HG03060 (cell line): Measurements from ENCODE around the gene PITX1.

Experiments
- ATAC-seq: cut with Tn5 transposase; IDR thresholded peaks from one replicate; pipeline ENCODE4 v1.9.1; 2021; ENCODE audit warnings: low read depth, moderate number of reproducible peaks; ENCODE audit not compliant: unreplicated experiment

PITX1 gene

GRCh38 chr5:135030123-135030955 is 3.7 kb downstream of the PITX1 start:
- ATAC-seq: no peak

DNA sequence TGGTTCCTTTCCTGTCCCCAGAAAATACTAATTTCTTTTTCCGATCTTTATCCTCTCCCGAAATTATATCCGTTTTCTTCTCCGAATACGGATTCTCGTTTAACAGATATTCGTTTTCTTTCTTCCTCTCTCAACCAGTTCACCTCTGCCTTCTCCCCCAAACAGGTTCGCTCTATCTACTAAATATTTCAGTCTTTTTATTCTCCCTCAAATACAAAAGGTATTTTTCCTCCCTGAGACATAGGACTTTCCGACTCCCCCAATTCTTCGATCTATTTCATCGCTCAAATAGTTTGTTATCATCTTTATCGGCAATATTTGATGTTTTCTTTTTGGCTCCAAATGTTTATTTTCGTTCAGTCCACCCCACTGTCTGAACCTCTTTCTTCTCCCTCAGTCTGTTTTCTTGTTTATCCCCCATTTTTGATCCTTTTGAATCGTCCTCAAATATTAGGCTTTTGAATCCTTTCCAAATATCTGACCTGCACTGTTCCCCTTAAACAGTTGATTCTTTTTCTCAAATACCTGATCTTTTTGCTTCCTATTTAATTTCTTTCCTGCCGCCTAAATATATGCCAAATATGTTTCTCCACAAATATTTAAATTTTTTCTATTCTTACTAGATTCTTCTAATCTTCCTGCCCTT is 4.4 kb downstream of the PITX1 start:
- ATAC-seq: no peak

GRCh38 chr5:135028791-135029476 is 5.1 kb downstream of the PITX1 start:
- ATAC-seq: no peak

DNA sequence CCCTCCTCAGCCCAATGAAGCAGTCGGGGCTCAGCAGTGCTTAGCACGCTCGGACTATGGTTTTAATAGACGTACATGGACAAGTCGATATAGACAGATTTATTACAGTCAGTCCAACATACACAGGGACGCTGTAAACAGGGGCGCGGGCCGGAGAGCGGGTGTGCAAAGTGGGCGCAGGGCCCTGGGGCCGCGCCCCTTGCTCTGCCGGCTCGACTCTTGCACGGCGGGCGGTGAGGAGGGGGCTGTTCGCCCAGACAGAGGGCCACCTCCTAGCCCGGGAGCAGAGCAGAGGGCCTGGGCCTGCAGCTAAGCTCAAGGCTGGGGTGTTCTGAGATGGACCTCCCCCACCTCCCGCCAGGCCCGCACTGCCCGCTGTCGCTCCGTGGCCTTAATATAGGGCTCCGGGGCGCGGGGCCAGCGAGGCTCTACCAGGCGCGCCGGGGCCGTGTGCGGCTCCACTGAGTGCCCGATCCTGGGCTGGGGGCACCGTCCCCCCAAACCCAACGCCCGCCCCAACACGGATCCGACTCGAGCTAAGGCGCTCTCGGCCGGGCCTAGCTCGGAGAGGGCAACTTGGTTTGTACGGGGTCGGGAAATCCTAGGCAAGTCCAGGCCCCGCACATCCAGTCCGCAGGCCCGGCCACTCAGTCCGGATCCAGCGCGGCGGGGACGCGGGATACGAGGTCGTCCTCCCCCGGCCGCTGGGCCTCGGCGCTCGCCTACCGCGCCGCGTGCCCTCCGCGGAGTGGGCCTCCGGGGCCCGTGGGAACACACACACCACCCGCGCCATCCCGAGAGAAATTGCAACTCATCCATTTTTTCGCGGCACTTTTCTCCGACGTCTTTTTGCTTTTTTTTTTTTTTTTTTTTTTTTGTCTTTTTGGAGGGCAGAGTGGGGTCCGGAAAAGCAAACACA is 6.1 kb downstream of the PITX1 start:
- no peak for ATAC-seq

DNA sequence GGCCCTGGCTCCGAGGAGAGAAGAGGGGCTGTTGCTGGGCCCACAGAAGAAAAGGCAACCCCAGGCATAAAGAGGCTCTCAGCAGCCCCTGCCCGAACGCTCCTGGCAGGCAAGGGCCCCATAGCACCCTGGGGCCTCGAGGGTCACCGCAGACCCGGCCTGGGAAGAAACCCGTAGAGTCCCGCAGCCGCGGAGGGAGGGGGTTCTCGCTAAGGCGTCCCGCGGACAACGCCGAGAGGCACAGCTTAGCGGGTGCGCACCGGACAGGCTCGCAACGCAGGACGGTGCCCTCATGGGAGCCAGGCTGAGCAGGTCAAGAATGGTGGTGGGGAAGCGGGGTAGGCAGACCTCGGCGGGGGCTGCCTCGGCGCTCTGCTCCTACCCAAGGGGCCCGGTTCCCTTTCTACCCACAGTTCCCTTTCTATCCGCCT is 6.7 kb downstream of the PITX1 start:
- ATAC-seq: no peak

DNA sequence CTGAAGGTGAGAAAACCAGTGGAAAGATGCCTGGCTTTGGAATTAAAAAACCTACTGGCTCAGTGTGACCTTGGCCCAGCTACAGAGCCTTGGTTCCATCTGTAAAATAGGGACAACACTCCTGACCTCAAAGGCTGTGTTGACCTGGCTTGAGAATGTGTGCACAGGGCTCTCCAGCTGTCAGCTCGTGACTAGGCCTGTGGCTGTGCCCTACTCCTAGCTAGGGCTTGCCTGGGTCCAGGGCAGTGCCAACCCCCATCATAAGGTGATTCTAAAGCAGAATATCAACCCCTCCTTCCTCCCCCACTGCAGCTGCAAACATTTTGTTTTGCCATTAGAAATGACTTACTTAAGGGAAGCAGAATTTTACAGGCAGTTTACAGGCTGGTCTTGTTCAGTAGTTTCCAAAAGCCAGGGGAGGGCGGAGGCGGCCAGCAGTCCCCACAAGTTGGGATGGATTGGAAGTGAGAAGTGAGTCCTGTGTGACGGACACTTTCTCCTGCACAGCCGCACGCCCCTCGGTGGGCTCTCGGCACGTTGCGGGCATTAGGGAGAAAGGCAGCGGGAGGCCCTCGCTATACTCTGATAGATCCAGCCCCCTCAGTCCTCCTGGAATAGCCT is 7.3 kb downstream of the PITX1 start:
- ATAC-seq: no peak

GRCh38 chr5:135025730-135026644 is 8.0 kb downstream of the PITX1 start:
- ATAC-seq: no peak

DNA sequence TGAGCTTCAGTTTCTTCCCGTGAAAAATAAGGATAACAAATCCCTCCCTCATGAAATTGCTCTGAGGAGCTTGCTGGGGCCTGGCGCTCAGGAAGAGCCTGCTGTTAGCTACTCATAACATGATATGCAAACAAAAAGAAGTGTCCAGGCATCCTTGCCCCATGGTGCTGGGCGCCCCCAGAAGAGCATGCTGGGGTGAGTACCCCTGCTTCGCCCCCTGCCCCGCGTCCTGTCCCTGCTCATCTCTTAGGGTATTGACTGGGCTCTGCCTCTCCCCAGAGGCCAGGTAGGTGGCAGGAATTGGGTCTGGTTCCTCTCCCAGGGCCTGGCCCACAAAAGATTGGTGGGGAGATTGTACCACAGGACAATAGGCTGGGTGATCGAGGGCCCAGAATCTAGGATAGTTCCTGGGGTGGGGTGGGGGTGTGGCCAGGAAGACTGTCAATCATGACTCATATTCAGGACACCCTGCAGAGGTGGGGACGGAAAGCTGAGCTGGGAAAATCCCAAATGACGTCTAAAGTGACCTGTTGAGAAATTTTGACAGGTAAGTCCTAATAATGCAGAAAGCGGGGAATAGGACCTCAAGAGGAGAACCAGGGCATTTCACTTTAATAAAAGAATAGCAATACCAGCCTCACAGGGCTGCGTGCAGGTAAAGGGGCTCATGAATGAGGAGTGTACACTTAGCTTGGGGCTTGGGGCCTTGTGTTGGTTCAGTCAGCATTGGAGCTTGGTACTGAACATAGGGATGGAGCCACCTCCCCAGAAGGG is 8.9 kb downstream of the PITX1 start:
- no peak for ATAC-seq

GRCh38 chr5:135020111-135020895 is 13.7 kb downstream of the PITX1 start:
- ATAC-seq: no peak

DNA sequence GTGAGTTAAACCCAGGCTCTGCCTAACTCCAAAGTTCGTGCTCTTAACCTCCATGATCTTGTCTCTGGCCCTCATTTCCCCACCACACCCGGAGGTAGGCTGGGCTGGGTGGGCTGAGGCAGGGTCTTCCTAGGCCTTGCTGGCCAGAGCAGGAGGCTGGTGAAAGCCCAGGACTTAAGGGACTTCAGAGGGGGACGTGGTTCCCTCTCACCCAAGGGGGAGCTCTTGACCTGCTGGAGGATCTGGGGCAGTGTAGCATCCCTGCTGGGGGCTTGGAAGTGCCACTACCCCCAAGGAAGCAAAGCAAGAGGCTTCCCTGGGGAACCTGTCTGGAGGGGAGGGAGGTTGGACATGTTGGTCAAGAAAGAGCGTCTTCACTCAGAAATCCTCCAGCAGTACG is 14.7 kb downstream of the PITX1 start:
- no peak for ATAC-seq

- ATAC-seq: no peak
These were observed 15.6 kb downstream of the PITX1 start for GRCh38 chr5:135018457-135018856.

DNA sequence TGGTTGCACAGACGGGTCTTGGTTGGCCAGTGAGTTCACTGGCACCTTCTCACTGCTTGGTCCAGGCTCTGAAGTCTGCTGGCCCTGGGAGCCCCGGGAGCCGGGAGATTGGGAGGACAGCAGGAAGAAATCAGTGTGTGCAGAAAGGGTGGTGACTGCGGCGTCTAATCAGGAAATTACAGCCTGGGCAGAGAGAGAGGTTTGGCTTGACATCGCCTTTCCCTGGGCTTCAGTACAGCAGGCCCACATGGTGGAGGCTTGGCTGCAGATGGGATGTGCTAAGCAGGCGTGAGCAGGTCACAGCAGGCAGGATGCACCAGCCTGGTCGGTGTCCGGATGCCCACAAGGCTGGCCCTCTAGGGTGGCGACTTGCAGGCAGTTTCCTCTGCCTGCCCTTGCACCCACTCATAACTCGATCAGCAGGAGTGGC is 17.2 kb downstream of the PITX1 start:
- ATAC-seq: no peak

GRCh38 chr5:135015942-135016341 is 18.1 kb downstream of the PITX1 start:
- no peak for ATAC-seq

DNA sequence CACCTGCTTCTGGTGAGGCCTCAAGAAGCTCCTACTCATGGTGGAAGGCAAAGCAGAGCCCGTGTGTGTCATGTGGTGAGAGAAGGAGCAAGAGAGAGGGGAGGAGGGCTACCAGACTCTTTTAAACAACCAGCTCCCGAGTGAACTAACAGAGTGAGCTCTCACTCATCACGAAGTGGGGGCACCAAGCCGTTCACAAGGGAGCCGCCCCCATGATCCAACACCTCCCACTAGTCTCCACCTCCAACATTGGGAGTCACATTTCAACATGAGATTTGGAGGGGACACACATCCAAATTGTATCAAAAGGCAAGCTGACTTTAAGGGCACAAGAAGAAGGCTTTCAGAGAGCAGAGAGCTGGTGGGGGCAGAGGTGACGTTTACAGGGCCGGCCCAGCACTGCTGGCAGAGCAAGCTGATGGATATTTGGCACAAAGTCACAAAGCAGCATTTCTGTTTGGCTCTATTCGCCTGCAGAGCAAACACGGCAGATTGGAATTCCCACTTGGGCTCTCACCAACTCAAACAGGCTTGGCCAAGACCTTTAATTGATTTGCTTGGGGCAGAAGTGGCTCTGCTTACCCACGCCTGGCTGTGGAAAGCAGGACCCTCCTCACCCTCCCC is 20.0 kb downstream of the PITX1 start:
- ATAC-seq: no peak

DNA sequence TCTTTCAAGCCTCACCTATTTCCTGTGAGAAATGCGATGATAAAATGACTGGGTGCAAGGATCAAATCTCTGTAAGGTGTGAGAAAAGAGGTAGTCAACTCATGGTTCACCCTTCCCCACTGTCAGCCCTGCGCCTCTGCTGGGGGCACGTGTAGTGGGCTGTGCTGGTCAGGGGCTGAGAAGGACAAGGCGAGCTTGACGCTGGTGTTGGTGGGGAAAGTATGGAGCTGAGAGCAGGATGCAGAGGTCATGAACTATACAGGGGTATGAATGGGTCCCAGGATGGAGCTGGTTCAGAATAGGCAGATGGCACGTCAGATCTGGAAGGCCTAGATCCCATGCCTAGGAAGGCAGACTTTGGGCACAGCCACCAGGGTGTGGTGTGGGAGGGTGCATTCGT is 20.6 kb downstream of the PITX1 start:
- no peak for ATAC-seq

DNA sequence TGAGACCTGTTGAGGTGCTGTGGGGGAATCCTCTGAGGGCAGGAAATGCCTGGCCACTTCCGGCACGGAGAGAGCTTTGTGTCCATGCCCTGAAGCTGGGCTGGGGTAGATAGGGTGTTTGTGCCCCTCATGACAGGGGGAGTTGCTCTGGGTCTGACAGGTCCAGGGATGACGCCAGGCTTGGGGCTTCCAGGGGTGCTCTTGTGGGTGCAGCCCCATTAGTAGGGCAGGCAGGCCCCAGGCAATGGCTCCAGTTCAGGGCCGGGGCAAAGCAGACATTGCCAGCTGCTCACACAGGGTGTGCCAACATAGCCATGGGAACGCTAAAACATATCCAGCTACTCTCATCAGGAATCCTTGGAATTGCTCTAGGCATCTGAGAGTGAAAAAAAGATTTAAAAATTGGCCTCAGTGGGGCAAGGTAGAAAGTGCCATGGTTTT is 21.1 kb downstream of the PITX1 start:
- no peak for ATAC-seq

DNA sequence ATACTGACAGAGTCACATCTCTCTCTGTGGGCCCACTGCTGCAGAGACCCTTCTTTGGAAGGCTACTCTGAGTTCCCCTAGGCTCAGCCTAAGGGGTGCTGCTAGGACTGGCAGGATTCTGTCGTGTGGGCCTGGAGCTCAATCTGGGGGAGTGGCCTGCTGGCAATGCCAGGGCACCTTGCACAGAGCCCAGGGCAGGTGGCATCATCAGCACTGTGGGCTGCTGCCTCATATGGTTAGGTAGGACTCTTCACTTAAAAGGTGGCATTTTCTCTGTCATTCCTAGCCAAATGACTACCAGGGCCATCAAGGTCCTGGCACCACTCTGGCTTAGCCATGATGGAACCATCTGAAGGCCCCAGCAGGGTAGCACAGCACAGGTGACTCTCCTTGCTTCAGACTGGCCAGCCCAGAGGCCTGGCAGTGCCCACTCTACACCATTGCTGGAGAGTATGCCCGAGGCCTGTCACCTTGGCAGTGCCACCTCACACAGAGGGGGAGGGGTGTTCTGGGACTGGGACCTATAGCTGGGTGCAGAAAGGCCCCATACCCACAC is 21.9 kb downstream of the PITX1 start:
- no peak for ATAC-seq
